Mucosa of gallbladder (tissue), 1 donor: ENCODE measurements around the gene LHX5. TPM values are rescaled to one million over a fixed set of nuclear protein-coding genes. Genes with fewer than 3 reads are reported as not detected.
A peak's percentile ranks its signal among the peaks of the same experiment; 100 is the strongest.

ENCODE experiments used
- DNase-seq: peaks from one replicate; pipeline ENCODE4 v3.0.0-alpha.2; 2020; ENCODE audit warnings: low spot score
- total RNA-seq: library from RNA; stranded (reverse); gene quantifications from one replicate; pipeline ENCODE4 v1.2.1, GENCODE V29; 2021
- donor health status: DM: no; HTN: no; CAD: no.

LHX5 gene
- total RNA-seq, 1 donor from 2014 or later = not detected

- no peak for DNase-seq
Observed at GRCh38 chr12:113465808-113466453, 5.7 kb downstream of the LHX5 start.

DNA sequence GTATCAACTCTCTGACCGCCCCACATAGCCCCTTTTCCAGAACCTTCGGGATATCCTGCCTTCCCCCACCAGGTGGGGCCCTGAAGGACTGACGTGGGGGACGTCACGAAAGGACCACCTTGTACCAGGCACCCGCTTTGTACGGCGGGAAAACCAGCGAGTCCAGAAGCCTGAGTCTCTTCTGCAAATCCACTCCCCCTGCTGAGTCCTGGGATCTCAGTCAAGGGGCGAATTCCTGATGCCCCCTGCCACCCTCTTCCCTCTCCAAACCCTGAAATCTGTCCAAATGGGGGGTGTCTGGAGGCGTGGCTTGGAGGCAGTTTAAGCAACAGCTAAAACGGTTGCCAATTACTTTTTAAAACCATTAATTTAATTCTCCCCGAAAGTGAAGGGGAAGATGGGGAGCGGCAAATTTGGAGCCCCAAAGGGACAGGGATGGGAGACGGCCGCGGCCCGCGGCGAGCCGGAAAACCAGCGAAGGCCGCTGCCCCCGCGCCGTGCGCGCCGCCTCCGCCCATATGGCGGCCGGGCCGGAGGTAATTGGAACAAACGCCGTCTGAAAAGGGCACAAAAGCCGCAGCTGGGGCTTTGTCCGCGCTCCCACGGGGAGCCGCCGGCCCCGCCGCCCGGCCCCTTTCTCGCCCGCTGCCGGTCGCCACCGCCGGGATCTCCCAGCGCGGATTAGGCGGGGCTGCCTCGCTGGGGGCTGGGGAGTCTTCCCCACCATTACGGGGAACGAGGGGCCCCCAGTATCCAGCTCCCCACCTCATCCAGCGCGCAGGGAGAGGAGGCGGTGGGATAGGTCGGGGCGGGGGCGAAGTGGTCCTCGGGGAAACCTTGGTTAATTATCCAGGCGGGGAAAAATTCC, 6.6 kb downstream of the LHX5 start:
- no peak for DNase-seq

DNA sequence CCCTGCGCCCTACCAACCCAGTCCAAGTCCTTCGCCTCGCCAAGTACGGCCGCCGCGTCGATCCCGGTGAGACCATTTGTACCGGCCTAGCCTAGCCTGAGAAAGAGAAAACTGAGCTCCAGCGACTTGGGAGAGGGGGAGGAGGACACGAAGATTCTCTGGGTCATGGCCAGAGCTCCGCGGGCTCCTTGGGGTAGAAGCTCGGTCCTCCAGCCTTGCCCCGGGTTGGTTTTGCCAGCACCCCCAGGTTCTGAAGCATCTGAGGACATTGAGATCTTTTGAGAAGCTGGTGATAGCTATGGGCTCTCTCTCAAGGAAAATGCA, 7.3 kb downstream of the LHX5 start:
- DNase-seq = no peak

- DNase-seq = no peak
Observed at GRCh38 chr12:113463746-113464451, 7.8 kb downstream of the LHX5 start.

DNA sequence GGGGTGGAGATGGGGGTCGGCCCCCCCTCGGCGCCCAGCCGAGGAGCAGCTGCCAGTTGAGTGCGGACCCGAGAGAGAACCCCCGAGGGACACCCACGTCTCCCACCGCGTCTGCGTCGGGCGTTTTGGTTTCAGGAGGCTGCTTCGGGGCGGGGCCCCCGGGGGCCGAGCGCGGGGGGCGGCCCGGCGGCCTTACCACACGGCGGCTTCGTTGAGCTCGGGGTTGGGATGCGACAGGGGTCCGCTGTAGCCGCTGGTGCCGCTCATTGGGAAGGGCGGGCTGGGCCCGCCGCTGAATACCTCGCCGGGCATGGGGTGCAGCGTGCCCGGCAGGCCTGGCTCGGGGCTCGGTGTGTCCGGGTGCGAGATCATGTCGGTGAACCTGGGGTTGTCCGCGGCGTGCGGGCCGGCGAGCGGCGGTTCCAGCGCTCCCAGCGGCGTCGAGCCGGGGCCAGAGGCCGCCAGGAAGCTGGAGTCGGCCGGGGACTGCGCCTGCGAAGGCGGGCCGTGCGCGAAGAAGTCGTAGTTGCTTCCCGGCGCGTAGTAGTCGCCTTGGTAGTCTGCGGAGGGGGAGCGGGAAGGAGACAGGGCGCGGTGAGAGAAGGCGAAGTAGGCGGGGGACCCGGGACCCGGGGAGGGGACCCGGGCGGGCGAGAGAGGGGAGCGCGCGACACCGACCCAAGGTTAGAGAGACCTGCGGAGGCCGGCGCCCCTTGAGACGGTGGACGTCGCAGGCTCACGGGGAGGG, 8.5 kb downstream of the LHX5 start:
- DNase-seq = no peak

DNA sequence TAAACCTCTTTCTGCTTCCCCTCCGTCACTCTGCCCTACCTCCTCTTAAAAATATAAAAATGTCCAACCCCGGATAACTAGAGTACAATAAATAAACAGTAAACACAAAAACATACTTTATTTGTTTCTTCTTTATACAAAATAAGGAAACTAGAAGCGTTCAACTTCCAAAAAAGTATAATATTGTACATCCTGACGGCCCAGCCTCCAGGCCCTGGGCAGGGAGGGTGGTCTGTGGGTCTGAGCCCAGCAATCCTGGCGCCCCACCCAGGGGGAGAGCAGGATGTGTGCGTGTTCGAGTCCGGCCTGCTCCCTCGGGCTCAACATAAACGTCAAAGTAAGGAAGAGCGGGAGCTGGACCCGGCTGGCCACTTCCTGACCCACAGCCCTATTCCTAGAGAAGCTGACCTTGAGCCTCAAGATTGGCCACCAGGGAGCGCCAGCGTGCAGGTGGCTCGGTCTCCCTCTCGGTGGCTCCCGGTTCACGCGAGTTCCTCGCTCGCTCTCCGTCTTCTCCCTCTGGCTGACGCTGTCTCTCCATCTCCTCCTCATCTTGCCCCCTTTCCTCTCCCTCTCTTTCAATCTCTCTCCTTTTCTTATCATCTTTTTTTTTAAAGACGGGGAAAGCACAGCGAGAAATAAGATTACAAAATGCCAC, 9.4 kb downstream of the LHX5 start:
- DNase-seq = peak; percentile 78

- DNase-seq = no peak
Observed at GRCh38 chr12:113461666-113462065, 10.0 kb downstream of the LHX5 start.

DNA sequence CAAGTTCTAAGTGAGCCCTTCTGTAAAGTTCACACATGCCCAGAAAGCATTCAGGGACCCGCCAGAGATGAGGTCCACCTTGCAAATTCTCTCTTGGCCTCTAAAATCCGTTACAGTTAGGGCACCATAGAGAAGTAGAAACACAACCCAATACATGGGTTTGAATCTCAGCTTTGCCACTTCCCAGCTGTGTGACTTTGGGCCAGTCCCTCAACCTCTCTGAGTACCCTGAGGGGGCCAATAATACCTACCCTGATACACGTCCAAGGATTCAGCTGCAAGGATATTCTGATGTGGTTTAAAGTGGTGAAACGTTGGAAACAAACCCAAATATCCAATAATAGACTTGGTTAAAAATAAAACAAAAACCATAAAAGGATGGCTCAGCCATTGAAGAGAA, 11.7 kb downstream of the LHX5 start:
- no peak for DNase-seq

- DNase-seq = no peak
Observed at GRCh38 chr12:113457710-113458109, 14.0 kb downstream of the LHX5 start.

- DNase-seq = no peak
Observed at GRCh38 chr12:113457185-113457584, 14.5 kb downstream of the LHX5 start.

DNA sequence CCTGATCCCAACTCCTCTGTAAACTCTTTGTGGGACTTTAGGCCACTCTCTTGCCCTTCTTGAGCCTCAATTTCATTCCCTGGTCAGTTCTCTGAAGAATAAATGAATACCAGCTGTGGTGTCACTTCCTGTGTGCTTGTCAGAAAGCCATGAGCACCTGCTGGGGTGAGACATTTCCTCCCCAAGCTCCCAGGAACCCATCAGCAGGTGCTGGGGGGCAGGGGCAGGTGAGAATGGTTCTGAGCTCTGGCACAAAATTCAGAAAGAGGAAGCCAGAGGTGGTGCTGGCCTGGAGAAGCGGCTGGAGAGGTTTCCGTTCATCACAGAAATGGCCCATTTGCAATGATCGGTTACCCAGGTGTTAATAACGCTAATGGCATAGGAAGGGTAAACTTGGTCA, 14.9 kb downstream of the LHX5 start:
- DNase-seq = no peak

DNA sequence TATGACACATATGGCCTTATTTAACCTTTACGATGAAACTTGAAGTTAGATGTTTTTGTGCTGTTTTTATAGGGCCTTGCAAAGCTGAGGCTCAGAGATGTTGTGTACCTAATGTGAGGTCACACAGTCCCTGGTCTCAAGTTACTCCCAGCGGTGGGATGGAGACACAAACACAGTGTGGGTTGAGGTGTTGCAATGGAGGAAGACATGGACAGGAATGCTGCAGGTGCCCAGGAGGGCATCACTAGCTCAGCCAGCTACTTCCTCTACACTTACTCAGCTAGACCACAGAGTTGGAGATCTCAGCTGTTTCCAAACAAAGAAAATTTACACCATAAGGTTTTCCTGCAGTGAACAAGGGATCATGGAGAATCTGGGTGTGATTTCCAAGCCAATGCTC, 15.5 kb downstream of the LHX5 start:
- no peak for DNase-seq

DNA sequence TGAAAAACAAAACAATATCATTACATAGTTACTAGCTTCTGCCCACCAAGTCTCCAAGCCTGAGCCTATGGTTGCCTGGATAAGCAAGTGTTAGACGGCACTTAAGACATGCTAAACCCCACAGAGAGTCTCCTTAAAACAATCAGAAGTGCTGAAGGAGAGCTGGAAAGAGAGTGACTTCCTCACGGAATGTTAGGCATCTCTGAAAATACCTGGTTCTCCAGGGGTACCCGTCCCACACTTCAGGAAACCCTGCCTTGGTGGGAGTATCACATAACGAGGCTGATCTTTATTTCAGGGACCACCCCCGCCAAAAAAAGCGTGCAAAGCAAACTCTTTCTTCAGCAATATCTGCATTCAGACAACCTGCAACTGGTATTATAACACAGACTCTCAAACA, 18.3 kb downstream of the LHX5 start:
- no peak for DNase-seq

GRCh38 chr12:113452458-113452857, 19.2 kb downstream of the LHX5 start:
- no peak for DNase-seq

DNA sequence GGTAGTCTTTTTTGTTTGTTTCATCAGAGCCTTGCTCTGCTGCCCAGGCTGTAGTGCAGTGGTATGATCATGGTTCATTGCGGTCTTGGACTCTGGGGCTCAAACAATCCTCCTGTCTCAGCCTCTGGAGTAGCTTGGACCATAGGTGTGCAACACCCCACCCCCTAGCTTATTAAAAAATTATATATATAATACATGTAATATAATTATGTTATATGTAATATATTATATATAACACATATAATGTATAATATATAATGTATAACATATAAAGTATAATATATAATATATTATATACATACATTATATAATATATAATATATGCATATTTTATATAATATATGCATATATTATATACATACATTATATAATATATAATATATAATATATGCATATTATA, 21.8 kb downstream of the LHX5 start:
- no peak for DNase-seq

DNA sequence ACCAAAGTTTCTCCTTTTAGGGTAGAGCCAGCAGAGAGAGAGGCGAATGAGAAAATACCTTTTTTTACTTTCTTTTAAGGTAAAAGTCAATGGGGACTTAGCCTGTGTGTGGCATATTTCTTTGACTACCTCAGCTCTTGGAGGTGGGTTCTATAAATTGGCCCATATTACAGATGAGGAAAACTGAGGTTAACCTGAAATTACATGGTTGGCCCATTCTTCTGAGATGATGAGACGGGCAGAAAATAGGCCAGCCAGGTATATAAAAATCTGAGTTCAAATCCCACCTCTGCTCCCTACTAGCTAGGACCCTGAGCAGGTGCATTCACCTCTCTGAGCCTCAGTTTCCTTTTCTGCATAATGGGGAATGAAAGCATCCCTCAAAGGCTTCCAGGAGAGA, 22.4 kb downstream of the LHX5 start:
- no peak for DNase-seq

DNA sequence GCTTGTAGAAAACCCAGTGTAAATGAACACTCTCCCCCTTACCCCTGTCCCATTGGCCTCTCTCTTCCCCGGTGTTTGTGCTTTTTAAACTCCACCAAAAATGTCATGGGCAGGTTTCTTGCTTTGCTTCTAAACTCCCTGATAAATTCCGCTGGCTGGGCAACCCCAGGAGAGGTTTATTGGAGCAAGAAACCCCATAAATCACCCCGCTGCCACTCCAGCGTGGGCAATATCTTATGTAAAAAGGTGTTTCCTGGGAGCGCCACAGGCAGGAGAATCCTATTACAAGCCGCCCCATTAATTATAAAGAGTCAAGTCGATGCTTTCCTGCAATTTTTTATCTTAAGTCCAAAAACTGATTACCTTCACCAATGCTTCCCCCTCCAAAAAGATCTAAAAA, 22.8 kb downstream of the LHX5 start:
- DNase-seq = no peak

GRCh38 chr12:113445544-113446171, 26.0 kb downstream of the LHX5 start:
- DNase-seq = no peak

DNA sequence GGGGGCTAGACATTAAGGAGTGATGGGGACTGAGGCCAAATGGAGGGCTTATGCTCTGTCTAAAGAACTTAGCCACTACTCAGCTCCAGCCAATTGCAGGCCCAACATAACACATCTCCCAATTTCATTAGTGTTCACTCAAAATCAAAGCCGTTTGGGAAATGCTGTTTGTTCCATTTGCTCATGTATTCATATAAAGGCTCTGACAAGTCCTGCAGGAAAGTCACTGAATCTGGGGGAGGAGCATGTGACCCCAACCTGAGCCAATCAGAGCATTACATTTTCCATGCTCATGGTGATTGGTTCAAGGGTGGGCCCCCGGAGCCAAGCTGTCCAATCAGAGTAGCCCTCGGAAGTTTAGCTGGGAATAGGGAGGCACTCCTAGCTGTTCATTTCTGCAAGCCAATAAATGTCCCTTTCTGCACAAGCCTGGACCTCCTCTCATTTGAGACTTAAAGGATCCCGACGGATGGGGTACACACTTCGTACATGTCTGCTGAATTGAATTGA, 28.6 kb downstream of the LHX5 start:
- DNase-seq = no peak

DNA sequence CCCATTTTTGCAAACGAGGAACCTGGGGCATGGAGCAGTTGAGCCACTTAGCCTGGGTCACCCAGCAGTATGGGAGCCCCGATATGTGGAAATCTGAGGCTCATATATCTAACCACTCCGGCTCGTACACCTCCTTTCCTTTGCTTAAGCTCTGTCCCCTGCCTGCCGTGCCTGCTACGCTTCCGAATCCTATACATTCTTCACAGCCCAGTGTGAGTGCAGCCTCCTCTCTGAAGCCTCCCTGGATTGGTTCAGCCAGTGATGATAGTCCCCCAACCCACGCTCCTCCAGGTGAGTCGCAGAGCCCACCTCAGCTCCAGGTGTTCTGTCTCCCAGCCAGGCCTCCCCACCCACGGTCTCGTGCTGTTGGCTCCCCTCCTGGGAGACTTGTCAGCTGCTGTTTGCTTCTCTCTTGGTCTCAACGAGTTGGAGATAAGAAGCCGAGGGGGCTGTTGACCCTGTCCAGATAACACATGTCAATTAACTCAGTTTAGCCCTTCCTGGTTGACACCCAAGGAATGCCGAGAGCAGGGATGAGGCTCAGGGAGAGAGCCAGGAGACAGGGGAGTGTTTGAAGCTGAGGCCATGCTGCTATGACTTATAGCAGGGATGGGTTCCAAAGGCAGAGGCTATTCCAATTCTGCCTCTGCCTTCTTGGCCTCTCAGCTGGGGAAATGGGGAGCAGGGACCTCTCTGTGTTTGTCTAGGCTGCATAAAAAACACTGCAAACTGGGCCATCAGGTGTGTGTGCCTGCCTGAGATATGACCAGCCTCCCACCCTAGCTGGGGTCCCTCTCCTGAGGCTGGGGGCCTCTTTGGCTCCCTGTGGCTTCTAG, 30.5 kb downstream of the LHX5 start:
- no peak for DNase-seq
